Endothelial cell of umbilical vein (primary cell): ENCODE data around the gene COL5A3. TPM values are rescaled to one million over a fixed set of nuclear protein-coding genes. Genes with fewer than 3 reads are reported as not detected.
"Not testable (repeated sequence)": the region's sequence is repeated elsewhere in the genome, so short reads cannot be mapped to it uniquely, and the experiment has no call there.

Experiments
- BruUV-seq: library from RNA; stranded (reverse); fragments of 400-500 nt; replicated peaks from 2 replicates; lab custom pipeline; 2021; lab: Mats Ljungman, UMichigan
- CTCF ChIA-PET: fragments of 300-600, 350-600 bp; sonication (Branson Sonifier 250); formaldehyde crosslinking; loops from one replicate; lab custom pipeline; 2021; ENCODE audit warnings: antibody characterized with exemption, inconsistent platforms; lab: Charles Lee
- POLR2A ChIA-PET: fragments of 300-600, 350-600 bp; sonication (Branson Sonifier 250); formaldehyde crosslinking; loops from one replicate; lab custom pipeline; 2021; ENCODE audit warnings: antibody characterized with exemption, inconsistent platforms; lab: Charles Lee
- DNase-seq: peaks from one replicate; pipeline ENCODE4 v3.0.0-alpha.2; 2011; ENCODE audit warnings: low read depth, low spot score
- FAIRE-seq: peaks from 2 replicates; lab custom pipeline; 2011; peaks lifted over from hg19 to GRCh38; lab: Jason Lieb, UNC
- H2AFZ ChIP-seq: 2 replicates; pipeline ENCODE4 v1.6.0; 2012; ENCODE audit warnings: low read depth, low read length, control low read depth, inconsistent platforms
- H3K27ac ChIP-seq: 2 replicates; pipeline ENCODE4 v1.5.1; 2011; ENCODE audit warnings: low read depth, mild to moderate bottlenecking, control low read depth, low read length, moderate library complexity; ENCODE audit not compliant: insufficient read depth
- H3K27me3 ChIP-seq, 2 experiments: 2 replicates each; pipeline versions ENCODE4 v1.6.0 to v1.6.1; 2011; ENCODE audit warnings: low read length in 2 of 2, mixed read lengths in 1 of 2; ENCODE audit not compliant: control insufficient read depth in 2 of 2, insufficient read depth in 2 of 2
- H3K36me3 ChIP-seq, 2 experiments: 2 replicates in 1 of 2; 3 replicates in 1 of 2; pipeline ENCODE4 v1.5.1; 2011; ENCODE audit warnings: low read length in 2 of 2, mild to moderate bottlenecking in 1 of 2, moderate library complexity in 1 of 2; ENCODE audit not compliant: control insufficient read depth in 2 of 2, insufficient read depth in 2 of 2; ENCODE audit errors: extremely low read depth in 1 of 2
- H3K4me1 ChIP-seq: 3 replicates; pipeline ENCODE4 v1.5.1; 2011; ENCODE audit warnings: mild to moderate bottlenecking, low read length; ENCODE audit not compliant: control insufficient read depth, insufficient read depth; ENCODE audit errors: extremely low read depth
- H3K4me2 ChIP-seq: 2 replicates; pipeline ENCODE4 v1.6.1; 2011; ENCODE audit warnings: low read length, control low read depth, mixed read lengths; ENCODE audit not compliant: insufficient read depth
- H3K4me3 ChIP-seq, 3 experiments: fragments of 200-600 bp in 1 of 3; sonication (generic), shearing (Covaris generic) in 1 of 3; replicated peaks in 1 of 3; 2 replicates each; pipeline ENCODE4 v1.5.1; 2011 to 2016; ENCODE audit warnings: control low read depth in 3 of 3, low read length in 3 of 3, mild to moderate bottlenecking in 2 of 3, inconsistent platforms in 1 of 3, low read depth in 1 of 3, moderate library complexity in 1 of 3; ENCODE audit not compliant: insufficient read depth in 1 of 3
- H3K79me2 ChIP-seq: 2 replicates; pipeline ENCODE4 v1.6.0; 2012; ENCODE audit warnings: low read length, inconsistent platforms; ENCODE audit not compliant: control insufficient read depth, insufficient read depth
- H3K9ac ChIP-seq: replicated peaks from 2 replicates; pipeline ENCODE3; 2011; ENCODE audit warnings: low read length, control low read depth; ENCODE audit not compliant: insufficient read depth; ENCODE audit errors: extremely low read depth
- H3K9me1 ChIP-seq: replicated peaks from 3 replicates; pipeline ENCODE4 v1.6.0; 2011; ENCODE audit warnings: mild to moderate bottlenecking, low read length; ENCODE audit not compliant: control insufficient read depth, insufficient read depth; ENCODE audit errors: extremely low read depth
- H3K9me3 ChIP-seq: replicated peaks from 2 replicates; pipeline ENCODE4 v1.5.1; 2012; ENCODE audit warnings: low read length, inconsistent platforms; ENCODE audit not compliant: control insufficient read depth, insufficient read depth
- H4K20me1 ChIP-seq: replicated peaks from 2 replicates; pipeline ENCODE3; 2011; ENCODE audit warnings: mild to moderate bottlenecking, low read length; ENCODE audit not compliant: control insufficient read depth, insufficient read depth; ENCODE audit errors: extremely low read depth
- EZH2 ChIP-seq: IDR thresholded peaks from 2 replicates; pipeline ENCODE4 v1.6.1; 2012; ENCODE audit warnings: borderline replicate concordance, low read depth, mild to moderate bottlenecking, moderate library complexity, low read length, inconsistent platforms; ENCODE audit not compliant: severe bottlenecking
- GATA2 ChIP-seq: IDR thresholded peaks from 2 replicates; pipeline ENCODE4 v1.7.0; 2011; ENCODE audit warnings: low read depth, mild to moderate bottlenecking, moderate library complexity, mixed read lengths, low read length; ENCODE audit not compliant: insufficient read length, insufficient read depth
- JUN ChIP-seq: IDR thresholded peaks from 2 replicates; pipeline ENCODE4 v1.6.1; 2011; ENCODE audit warnings: borderline replicate concordance, low read depth; ENCODE audit not compliant: insufficient read length, insufficient read depth
- MYC ChIP-seq: IDR thresholded peaks from one replicate; pipeline ENCODE4 v1.6.1; 2011; ENCODE audit warnings: mild to moderate bottlenecking, low read depth, low read length
- POLR2A ChIP-seq: IDR thresholded peaks from 2 replicates; pipeline ENCODE4 v1.6.1; 2012; ENCODE audit warnings: low read depth, mild to moderate bottlenecking, control low read depth, low read length
- dilution Hi-C: fragments of 300-500 bp; cut with MboI; formaldehyde crosslinking; loops from one replicate; pipeline ENCODE4 v1.15.0; 2019; ENCODE audit warnings: low sequenced_read_pairs; ENCODE audit not compliant: extremely low pct_ligation_motif_present
- intact Hi-C: fragments of 100-400 bp; cut with micrococcal nuclease; formaldehyde crosslinking; loops from one replicate; pipeline ENCODE4 v1.10.0; 2022
- polyA plus RNA-seq, 4 experiments: library from polyadenylated mRNA; depleted of rRNA in 3 of 4; stranded (reverse) in 3 of 4; unstranded in 1 of 4; fragments of >200 nt; gene quantifications; 2 replicates each; pipeline versions ENCODE4 v1.2.1 to v1.2.3, GENCODE V29; 2011 to 2012; ENCODE audit warnings: missing spikeins in 1 of 4
- total RNA-seq: library from RNA; stranded (reverse); gene quantifications from 2 replicates; pipeline ENCODE4 v1.2.3, GENCODE V29; 2021
- TF ChIP-seq, protein P1 (sequence below): IDR thresholded peaks from 2 replicates; pipeline ENCODE4 v1.6.1; 2011; ENCODE audit not compliant: insufficient read depth, insufficient read length
- TF ChIP-seq, protein P2 (sequence below), 2 donors: IDR thresholded peaks; 1 replicate in 1 of 2; 2 replicates in 1 of 2; pipeline ENCODE4 v1.5.1; 2011; ENCODE audit warnings: low read length in 2 of 2, mild to moderate bottlenecking in 2 of 2, moderate library complexity in 2 of 2, control low read depth in 1 of 2, inconsistent platforms in 1 of 2, low read depth in 1 of 2; ENCODE audit not compliant: insufficient read depth in 1 of 2; ENCODE audit errors: extremely low read depth in 1 of 2

The COL5A3 gene
- total and polyA plus RNA-seq, 2 donors (not counting 3 experiments of a cell fraction or from before 2014, with no cell fraction given) = not detected

DNA sequence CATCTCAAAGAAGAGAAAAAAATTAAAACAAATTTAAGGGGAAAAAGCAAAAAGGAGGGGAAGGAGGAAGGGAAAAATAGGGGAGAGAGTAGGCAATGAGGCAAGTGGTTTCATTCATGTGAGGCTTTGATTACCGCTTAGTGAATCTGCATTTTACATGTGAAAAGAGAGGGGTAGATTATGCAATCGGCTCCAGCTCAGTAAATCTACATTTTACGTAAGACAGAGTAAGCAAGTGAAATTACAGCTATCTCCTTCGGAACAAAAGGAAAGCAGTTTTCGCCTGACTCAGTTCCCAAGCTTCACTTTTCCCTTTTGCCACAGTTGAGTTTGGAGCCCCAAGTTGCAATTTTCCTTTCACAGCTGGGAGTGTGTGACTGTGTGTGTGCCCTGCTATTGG, 58.0 kb downstream of the COL5A3 start:
- ChIA-PET CTCF (interaction anchor here (1.1 to 1.8 kb wide), 2 partner anchors 13 to 48 kb away, joined by 3 to 9 read pairs; no protein-coding TSS in a partner anchor), POLR2A (no interaction called here)
- H3K4me1 ChIP-seq = no peaks in the 10 kb centered on the region
- no peaks in the 10 kb centered on the region for H3K9me1 ChIP-seq
- dilution Hi-C loops = no loop called here
- no peaks in the 10 kb centered on the region for H3K27me3 ChIP-seq
- FAIRE-seq = no peak
- no peak for DNase-seq
- no peaks in the 10 kb centered on the region for H3K9me3 ChIP-seq
- H4K20me1 ChIP-seq = no peaks in the 10 kb centered on the region
- no TSS peak for BruUV-seq
- no peak overlapping the region for H3K27ac ChIP-seq
- no peak overlapping the region for H3K9ac ChIP-seq
- intact Hi-C loops = no loop called here
- no peak overlapping the region for H3K4me2 ChIP-seq
- H3K4me3 ChIP-seq = no peak overlapping the region
- H2AFZ ChIP-seq = no peak overlapping the region
- no peaks in the 10 kb centered on the region for H3K79me2 ChIP-seq
- H3K36me3 ChIP-seq = no peaks in the 10 kb centered on the region
- no peak for TF ChIP-seq POLR2A
- TF ChIP-seq EZH2 = no peak
- no peak for TF ChIP-seq GATA2
- TF ChIP-seq, protein P1, sequence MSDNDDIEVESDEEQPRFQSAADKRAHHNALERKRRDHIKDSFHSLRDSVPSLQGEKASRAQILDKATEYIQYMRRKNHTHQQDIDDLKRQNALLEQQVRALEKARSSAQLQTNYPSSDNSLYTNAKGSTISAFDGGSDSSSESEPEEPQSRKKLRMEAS = no peak
- TF ChIP-seq MYC = no peak
- no peak for TF ChIP-seq JUN

DNA sequence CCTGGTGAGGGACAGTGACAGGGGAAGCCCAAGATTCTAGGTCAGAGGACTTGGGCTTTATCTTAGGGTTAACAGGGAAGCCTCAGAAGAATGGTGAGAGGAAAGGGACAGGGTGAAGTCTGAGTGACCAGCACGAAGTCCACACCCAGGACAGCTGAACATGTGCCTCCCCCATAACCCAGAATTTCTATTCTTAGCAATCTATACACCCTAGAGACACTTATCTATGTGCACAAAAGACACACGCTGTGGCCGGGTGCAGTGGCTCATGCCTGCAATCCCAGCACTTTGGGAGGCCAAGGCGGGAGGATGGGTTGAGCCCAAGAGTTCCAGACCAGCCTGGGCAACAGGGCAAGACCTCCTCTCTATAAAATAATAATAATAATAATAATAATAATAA, 62.9 kb downstream of the COL5A3 start:
- no peak overlapping the region for H3K27ac ChIP-seq
- CTCF ChIA-PET = interaction anchor here (1.0 kb wide), 1 partner anchor 53 kb away, joined by 5 read pairs; no protein-coding TSS in a partner anchor
- H3K4me2 ChIP-seq = no peak overlapping the region
- TF ChIP-seq EZH2 = no peak
- TF ChIP-seq, protein P2, sequence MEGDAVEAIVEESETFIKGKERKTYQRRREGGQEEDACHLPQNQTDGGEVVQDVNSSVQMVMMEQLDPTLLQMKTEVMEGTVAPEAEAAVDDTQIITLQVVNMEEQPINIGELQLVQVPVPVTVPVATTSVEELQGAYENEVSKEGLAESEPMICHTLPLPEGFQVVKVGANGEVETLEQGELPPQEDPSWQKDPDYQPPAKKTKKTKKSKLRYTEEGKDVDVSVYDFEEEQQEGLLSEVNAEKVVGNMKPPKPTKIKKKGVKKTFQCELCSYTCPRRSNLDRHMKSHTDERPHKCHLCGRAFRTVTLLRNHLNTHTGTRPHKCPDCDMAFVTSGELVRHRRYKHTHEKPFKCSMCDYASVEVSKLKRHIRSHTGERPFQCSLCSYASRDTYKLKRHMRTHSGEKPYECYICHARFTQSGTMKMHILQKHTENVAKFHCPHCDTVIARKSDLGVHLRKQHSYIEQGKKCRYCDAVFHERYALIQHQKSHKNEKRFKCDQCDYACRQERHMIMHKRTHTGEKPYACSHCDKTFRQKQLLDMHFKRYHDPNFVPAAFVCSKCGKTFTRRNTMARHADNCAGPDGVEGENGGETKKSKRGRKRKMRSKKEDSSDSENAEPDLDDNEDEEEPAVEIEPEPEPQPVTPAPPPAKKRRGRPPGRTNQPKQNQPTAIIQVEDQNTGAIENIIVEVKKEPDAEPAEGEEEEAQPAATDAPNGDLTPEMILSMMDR (IDR thresholded peaks at IDR 0.05; ENCODE audit: extremely low read depth in 1 of 2, insufficient read depth in 1 of 2, low read depth in 1 of 2, low read length in 2 of 2) = no peak
- no peaks in the 10 kb centered on the region for H3K4me1 ChIP-seq
- no peak overlapping the region for H2AFZ ChIP-seq
- H3K9me1 ChIP-seq = no peaks in the 10 kb centered on the region
- H3K9me3 ChIP-seq = no peaks in the 10 kb centered on the region
- intact Hi-C loops (no loop called here), dilution Hi-C loops (no loop called here)
- no TSS peak for BruUV-seq
- H3K36me3 ChIP-seq = no peaks in the 10 kb centered on the region
- POLR2A ChIA-PET = no interaction called here
- H3K4me3 ChIP-seq = no peak overlapping the region
- H3K9ac ChIP-seq = no peak overlapping the region
- no peaks in the 10 kb centered on the region for H3K27me3 ChIP-seq
- no peaks in the 10 kb centered on the region for H3K79me2 ChIP-seq
- no peak for DNase-seq
- H4K20me1 ChIP-seq = no peaks in the 10 kb centered on the region
- FAIRE-seq = no peak

DNA sequence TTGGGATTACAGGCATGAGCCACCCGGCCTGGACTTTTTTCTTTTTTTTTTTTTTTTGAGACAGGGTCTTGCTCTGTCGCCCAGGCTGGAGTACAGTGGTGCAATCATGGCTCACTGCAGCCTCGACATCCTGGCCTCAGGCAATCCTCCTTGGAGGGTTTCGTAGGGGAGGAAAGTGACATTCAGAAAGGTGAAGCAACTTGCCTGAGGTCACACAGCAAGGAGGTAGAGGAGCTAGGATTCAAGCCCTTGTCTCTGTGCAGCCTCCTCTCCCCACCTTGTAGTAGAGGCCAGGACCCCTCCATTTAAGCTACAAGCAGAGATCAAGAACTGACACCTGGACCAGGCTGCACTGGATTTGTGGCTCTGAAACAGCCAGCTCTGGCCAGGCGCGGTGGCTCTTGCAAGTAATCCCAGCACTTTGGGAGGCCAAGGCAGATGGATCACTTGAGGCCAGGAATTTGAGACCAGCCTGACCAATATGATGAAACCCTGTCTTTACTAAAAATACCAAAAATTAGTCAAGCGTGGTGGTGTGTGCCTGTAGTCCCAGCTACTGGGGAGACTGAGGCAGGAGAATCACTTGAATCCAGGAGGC, 63.7 kb downstream of the COL5A3 start:
- BruUV-seq, POLR2A ChIA-PET, H3K9me1 ChIP-seq, H3K9me3 ChIP-seq, DNase-seq, H3K4me1 ChIP-seq, H4K20me1 ChIP-seq, dilution Hi-C loops, H3K27ac ChIP-seq, H3K9ac ChIP-seq, H3K27me3 ChIP-seq, H3K4me2 ChIP-seq, H3K4me3 ChIP-seq, FAIRE-seq, intact Hi-C loops, H2AFZ ChIP-seq, H3K36me3 ChIP-seq, H3K79me2 ChIP-seq: not testable (repeated sequence)
- CTCF ChIA-PET = interaction anchor here (0.6 to 2.5 kb wide), 5 partner anchors 16 to 81 kb away, joined by 3 to 9 read pairs (median 5); no protein-coding TSS in a partner anchor
